Activated B cell treated with CpG ODN at 0.5 μM for 24 hours (primary cell): ENCODE measurements around the gene TC2N. TPM values are rescaled to one million over a fixed set of nuclear protein-coding genes. Genes with fewer than 3 reads are reported as not detected.
"Not testable (repeated sequence)": the region's sequence is repeated elsewhere in the genome, so short reads cannot be mapped to it uniquely, and the experiment has no call there.

Experiments used
- ATAC-seq: fragments of 200-7000 bp; cut with Tn5 transposase; one replicate; pipeline ENCODE4 v1.10.0; 2021; ENCODE audit warnings: low read depth, mild to moderate bottlenecking, moderate library complexity
- CTCF ChIA-PET: fragments of 350-600 bp; sonication (Branson Sonifier 250); formaldehyde crosslinking; loops from one replicate; lab custom pipeline; 2021; ENCODE audit warnings: antibody characterized with exemption; lab: Charles Lee
- POLR2A ChIA-PET: fragments of 350-600 bp; sonication (Branson Sonifier 250); formaldehyde crosslinking; loops from one replicate; lab custom pipeline; 2021; ENCODE audit warnings: antibody characterized with exemption; lab: Charles Lee
- DNase-seq: peaks from one replicate; pipeline ENCODE4 v3.0.0; 2022
- H3K27ac Mint-ChIP-seq: one replicate; pipeline ENCODE4 v1.8.0; 2020; ENCODE audit warnings: mixed read lengths
- H3K27me3 Mint-ChIP-seq: one replicate; pipeline ENCODE4 v1.8.0; 2021; ENCODE audit warnings: mixed read lengths
- H3K36me3 Mint-ChIP-seq: one replicate; pipeline ENCODE4 v1.8.0; 2021; ENCODE audit warnings: low read depth, mixed read lengths
- H3K4me1 Mint-ChIP-seq: one replicate; pipeline ENCODE4 v1.8.0; 2021; ENCODE audit warnings: mixed read lengths
- H3K4me3 Mint-ChIP-seq: one replicate; pipeline ENCODE4 v1.8.0; 2020; ENCODE audit warnings: mild to moderate bottlenecking, mixed read lengths
- H3K9me3 Mint-ChIP-seq: one replicate; pipeline ENCODE4 v1.8.0; 2020; ENCODE audit warnings: mixed read lengths
- intact Hi-C: fragments of 100-400 bp; cut with micrococcal nuclease; formaldehyde crosslinking; loops from one replicate; pipeline ENCODE4 v1.15.1; 2024
- total RNA-seq: library from RNA; stranded (reverse); gene quantifications from 2 replicates; pipeline ENCODE4 v1.2.3, GENCODE V29; 2022
- TF ChIP-seq, protein P1 (sequence below): fragments of 200-600 bp; IDR thresholded peaks from one replicate; pipeline ENCODE4 v1.8.0; 2022; ENCODE audit warnings: antibody characterized with exemption, mild to moderate bottlenecking

Gene TC2N
- total RNA-seq, 1 donor from 2014 or later, result 12.1 TPM

GRCh38 chr14:91901449-91902226 lies 34.3 kb upstream of the TC2N start:
- no peaks in the 10 kb centered on the region for H3K4me1 Mint-ChIP-seq
- intact Hi-C loops, result no loop called here
- no peak overlapping the region for H3K4me3 Mint-ChIP-seq
- no peak for ATAC-seq
- POLR2A ChIA-PET, result no interaction called here
- CTCF ChIA-PET, result no interaction called here
- H3K9me3 Mint-ChIP-seq, result no peaks in the 10 kb centered on the region
- H3K27me3 Mint-ChIP-seq, result peaks cover 10% of the 10 kb centered on the region
- TF ChIP-seq, protein P1, sequence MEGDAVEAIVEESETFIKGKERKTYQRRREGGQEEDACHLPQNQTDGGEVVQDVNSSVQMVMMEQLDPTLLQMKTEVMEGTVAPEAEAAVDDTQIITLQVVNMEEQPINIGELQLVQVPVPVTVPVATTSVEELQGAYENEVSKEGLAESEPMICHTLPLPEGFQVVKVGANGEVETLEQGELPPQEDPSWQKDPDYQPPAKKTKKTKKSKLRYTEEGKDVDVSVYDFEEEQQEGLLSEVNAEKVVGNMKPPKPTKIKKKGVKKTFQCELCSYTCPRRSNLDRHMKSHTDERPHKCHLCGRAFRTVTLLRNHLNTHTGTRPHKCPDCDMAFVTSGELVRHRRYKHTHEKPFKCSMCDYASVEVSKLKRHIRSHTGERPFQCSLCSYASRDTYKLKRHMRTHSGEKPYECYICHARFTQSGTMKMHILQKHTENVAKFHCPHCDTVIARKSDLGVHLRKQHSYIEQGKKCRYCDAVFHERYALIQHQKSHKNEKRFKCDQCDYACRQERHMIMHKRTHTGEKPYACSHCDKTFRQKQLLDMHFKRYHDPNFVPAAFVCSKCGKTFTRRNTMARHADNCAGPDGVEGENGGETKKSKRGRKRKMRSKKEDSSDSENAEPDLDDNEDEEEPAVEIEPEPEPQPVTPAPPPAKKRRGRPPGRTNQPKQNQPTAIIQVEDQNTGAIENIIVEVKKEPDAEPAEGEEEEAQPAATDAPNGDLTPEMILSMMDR, result no peak
- H3K27ac Mint-ChIP-seq, result no peak overlapping the region
- DNase-seq, result no peak
- no peaks in the 10 kb centered on the region for H3K36me3 Mint-ChIP-seq

GRCh38 chr14:91899806-91900205 lies 32.5 kb upstream of the TC2N start:
- peaks cover 11% of the 10 kb centered on the region for H3K27me3 Mint-ChIP-seq
- H3K9me3 Mint-ChIP-seq, result no peaks in the 10 kb centered on the region
- no peaks in the 10 kb centered on the region for H3K4me1 Mint-ChIP-seq
- CTCF ChIA-PET, result interaction anchor here (1.4 kb wide), 1 partner anchor 250 kb away, joined by 4 read pairs; no protein-coding TSS in a partner anchor
- POLR2A ChIA-PET, result no interaction called here
- DNase-seq (no peak), ATAC-seq (no peak)
- H3K36me3 Mint-ChIP-seq, result no peaks in the 10 kb centered on the region
- no peak overlapping the region for H3K4me3 Mint-ChIP-seq
- TF ChIP-seq, protein P1, result no peak
- no peak overlapping the region for H3K27ac Mint-ChIP-seq
- intact Hi-C loops, result no loop called here

DNA sequence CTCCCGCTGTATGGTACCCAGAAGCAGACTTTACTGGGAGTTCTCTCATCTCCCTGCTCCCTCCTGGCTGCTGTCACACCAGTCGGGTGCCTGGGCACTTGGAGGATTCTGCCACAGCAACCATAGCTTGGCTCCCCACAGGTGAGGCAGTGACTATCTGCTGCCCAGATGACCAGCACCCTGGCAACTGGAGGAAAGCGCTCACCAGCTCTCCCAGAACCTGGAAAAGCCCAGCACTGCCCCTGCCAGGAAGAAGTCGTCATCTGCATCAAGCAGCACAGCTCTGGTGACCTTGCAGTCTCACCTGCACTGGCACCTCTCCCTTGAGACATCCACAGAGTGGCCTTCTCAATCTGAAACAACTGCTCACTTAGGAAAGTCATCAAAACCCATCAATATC lies 31.9 kb upstream of the TC2N start:
- ChIA-PET POLR2A (no interaction called here), CTCF (interaction anchor here (0.7 to 1.4 kb wide), 2 partner anchors 249 to 252 kb away, joined by 3 to 4 read pairs; no protein-coding TSS in a partner anchor)
- intact Hi-C loops, result no loop called here
- Mint-ChIP-seq H3K4me1 (no peaks in the 10 kb centered on the region), H3K27me3 (peaks cover 11% of the 10 kb centered on the region), H3K4me3 (no peak overlapping the region), H3K9me3 (no peaks in the 10 kb centered on the region), H3K36me3 (no peaks in the 10 kb centered on the region), H3K27ac (no peak overlapping the region)
- ATAC-seq (no peak), DNase-seq (no peak)
- TF ChIP-seq, protein P1, result no peak

- no peaks in the 10 kb centered on the region for H3K9me3 Mint-ChIP-seq
- CTCF ChIA-PET, result interaction anchor here (1.2 to 1.4 kb wide), 2 partner anchors 248 to 390 kb away, joined by 3 to 4 read pairs; no protein-coding TSS in a partner anchor
- DNase-seq, result no peak
- peaks cover 9% of the 10 kb centered on the region for H3K27me3 Mint-ChIP-seq
- H3K4me1 Mint-ChIP-seq, result no peaks in the 10 kb centered on the region
- H3K27ac Mint-ChIP-seq, result no peak overlapping the region
- POLR2A ChIA-PET, result no interaction called here
- no peak overlapping the region for H3K4me3 Mint-ChIP-seq
- H3K36me3 Mint-ChIP-seq, result no peaks in the 10 kb centered on the region
- no peak for ATAC-seq
- TF ChIP-seq, protein P1, result no peak
- intact Hi-C loops, result no loop called here
Observed at GRCh38 chr14:91898372-91898771, 31.0 kb upstream of the TC2N start.

- H3K4me1 Mint-ChIP-seq, ATAC-seq, H3K27ac Mint-ChIP-seq, intact Hi-C loops, H3K4me3 Mint-ChIP-seq, POLR2A ChIA-PET, H3K36me3 Mint-ChIP-seq, H3K27me3 Mint-ChIP-seq, H3K9me3 Mint-ChIP-seq, DNase-seq: not testable (repeated sequence)
- CTCF ChIA-PET, result interaction anchor here (1.2 kb wide), 1 partner anchor 390 kb away, joined by 3 read pairs; no protein-coding TSS in a partner anchor
Observed at GRCh38 chr14:91897716-91898115, 30.4 kb upstream of the TC2N start.
